Erythroblast (primary cell): Measurements from ENCODE around the gene HECA.

Source experiments
- GATA1 ChIP-seq: IDR thresholded peaks from 2 replicates; pipeline ENCODE4 v1.6.1; 2011; ENCODE audit warnings: low read depth, mild to moderate bottlenecking, control low read depth, low read length, moderate library complexity
- POLR2A ChIP-seq: IDR thresholded peaks from 2 replicates; pipeline ENCODE4 v1.6.1; 2011; ENCODE audit warnings: mild to moderate bottlenecking, low read length

GRCh38 chr6:139151425-139152087, 16.7 kb downstream of the HECA start:
- TF ChIP-seq POLR2A, result no peak
- no peak for TF ChIP-seq GATA1
